Fibroblast of the conjunctiva (primary cell): ENCODE measurements around the gene KRT8.

Source experiments
- DNase-seq: peaks from one replicate; pipeline ENCODE4 v3.0.0-alpha.2; 2010; ENCODE audit warnings: low read depth

The KRT8 gene

DNA sequence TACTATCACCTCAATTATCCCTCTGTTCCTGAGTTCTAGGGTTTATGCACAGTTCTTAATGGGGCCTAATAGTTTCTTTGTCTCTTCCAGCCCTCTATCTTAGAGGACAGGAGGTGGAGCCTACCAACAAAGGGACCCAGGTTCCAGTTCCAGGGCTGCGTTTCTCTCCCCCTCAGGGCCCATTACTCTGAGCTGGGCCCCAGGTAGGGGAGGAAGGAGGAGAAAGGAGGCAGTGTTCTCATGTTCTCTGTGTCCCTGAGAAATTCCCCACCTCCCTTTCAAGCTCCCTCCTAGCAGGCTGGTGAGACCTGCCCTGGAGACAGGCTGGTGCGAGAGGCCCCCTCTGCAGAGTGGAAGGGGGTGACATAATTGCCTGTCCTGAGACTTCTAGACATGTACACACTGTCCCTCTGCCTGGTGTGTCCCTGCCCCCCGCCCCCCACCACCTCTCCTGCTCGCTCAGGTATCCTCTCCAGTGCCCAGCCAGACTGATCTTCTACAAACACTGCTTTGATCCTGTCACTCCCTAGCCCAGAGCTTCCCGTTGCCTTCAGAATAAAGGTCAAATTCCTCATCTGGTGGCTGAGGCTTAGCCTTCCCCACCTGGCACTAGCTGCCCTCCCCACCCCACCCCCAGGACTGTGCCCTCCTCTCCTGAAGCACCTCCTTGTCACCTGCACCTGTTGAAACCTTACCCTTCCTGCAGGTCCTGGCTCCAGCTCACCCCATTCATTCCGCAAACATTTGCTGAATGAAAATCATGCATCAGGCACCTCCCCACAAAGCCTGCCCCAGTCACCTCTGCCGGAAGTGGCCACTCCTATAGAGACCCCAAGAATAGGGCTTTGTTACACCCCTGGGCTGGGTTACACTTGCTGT, 21.1 kb upstream of the KRT8 start:
- DNase-seq, result no peak

DNA sequence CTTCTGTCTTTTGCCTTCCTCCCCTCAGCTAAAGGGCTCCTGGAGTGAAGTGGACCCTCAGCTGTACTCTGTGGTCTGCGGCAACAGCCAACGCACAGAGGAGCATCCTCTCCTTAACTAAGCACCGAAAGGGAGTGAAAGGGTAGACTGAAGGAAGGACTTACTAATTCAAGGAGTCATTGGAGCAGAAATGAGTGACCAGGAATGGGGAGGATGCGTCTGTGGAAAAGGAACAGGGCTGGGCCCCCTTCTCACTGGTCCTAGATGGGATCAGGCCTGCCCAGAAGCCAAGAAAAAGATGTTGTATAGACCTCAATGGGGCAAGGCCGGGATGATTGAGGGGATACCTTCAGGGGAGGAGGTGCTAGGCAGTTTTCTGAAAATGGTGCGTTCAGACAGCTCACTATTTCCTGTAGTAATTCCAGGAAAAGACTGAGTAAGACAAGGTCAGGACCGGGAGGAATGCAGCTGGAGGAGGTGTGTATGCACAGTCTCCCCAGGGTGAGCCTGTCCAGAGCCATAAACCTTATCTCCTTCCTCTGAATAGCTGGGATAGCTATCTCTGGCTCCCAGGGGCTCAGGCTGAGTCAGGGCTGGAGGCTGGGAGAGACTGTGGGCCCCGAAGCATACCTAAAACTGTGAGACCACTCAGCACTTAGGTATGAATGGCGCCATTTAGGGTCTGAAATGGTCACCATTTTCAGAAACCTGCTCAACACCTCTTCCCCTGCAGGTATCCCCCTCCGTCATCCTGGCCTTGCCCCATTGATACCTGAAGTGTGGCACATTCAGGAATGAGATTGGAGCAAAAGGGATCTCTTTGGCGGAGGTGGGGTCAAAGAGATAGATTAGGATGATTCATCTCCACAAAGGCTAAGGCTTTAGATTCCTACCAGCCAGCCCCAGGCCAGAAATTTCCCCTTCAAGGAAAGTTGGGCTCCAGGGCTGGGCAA, 20.2 kb upstream of the KRT8 start:
- no peak for DNase-seq

DNA sequence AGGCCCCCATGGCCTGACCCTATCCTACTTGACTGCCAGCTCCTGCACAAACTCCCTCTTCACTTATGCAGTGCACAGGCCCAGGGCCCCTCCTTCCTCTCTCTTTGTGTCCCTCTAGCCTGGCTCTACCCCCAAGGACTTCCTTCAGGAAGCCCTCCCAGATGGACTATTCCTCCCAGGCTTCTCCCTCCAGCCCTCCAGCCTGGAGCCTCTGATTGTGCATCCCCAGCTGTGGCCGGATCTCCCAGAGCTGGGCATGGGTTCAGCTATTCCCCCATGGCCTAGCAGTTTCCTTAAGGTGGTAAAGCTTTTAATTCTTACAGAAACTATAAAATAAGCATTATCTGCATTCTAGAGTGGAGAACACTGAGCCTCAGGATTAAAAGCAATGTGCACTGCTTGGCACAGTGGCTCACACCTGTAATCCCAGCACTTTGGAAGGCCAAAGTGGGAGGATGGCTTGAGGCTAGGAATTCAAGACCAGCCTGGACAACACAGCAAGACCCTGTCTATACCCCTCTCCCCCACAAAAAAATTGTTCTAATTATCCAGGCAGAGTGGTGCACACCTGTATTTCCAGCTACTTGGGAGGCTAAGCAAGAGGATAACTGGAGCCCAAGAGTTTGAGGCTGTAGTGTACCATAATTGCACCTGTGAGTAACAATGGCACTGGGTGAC, 16.8 kb upstream of the KRT8 start:
- DNase-seq, result no peak

DNA sequence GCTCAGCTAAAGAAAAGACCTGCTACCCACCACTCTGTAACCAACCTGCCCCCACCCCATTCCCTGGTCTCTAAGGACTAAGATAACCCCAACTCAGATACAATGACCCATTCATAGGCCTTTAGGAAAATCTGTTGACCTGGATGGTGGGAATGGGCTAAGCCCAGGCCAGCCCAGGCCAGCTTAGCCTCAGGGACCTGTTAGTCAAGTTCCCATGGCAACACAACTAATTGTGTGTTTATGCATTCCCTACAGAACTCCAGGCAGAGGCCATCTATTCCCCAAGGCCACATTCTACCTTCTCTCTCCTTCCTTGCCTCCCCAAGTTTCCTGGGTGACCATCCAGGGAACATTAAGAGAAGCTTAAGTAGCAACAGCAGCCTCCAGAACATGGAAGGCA, 16.1 kb upstream of the KRT8 start:
- no peak for DNase-seq

DNA sequence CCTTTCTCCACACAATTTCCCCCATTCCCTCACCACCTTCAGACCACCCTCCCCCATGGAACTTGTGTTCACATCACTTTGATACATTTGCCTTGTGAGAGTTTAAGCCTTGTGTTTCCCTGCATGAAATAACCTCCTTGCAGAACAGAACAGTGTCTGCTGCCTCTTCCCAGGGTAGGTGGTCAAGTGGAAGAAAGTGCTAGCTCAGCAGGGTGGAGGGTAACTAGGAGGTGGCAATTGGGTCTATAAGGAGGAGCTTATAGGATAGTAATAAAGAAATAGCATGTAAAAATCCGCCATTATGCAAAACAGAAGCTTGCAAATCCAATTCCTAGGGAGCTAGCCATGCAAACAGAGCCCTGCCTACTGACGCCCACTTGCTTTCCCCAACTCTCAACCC, 13.9 kb upstream of the KRT8 start:
- DNase-seq, result no peak

DNA sequence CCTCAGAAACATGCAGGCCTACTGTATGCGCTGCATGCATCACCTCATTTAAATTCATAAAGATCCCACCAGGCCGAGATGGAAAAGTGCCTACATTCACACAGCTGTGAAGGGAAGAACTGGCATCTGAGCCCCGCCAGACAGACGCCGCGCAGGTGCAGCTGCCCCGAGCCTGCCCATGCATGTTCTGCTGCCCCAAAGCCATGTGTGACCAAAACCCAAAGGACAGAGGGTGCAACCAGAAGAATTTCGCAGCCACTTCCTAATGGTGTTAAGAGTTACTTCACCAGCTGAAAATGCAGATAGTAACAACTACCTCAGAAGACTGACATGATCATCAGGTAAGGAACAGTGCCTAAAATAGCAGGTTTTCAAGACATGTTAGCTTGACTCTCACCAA, 13.5 kb upstream of the KRT8 start:
- DNase-seq, result no peak

DNA sequence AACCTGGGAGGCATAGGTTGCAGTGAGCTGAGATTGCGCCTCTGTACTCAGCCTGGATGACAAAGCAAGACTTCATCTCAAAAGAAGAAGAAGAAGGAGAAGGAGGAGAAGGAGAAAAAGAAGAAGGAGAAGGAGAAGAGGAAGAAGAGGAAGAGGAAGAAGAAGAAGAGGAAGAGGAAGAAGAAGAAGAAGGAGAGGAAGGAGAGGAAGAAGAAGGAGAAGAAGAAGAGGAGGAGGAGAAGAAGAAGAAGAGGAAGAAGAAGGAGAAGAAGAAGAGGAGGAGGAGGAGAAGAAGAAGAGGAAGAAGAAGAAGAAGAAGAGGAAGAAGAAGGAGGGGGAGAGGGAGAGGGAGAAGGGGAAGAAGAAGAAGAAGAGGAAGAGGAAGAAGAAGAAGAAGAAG, 12.9 kb upstream of the KRT8 start:
- no peak for DNase-seq

DNA sequence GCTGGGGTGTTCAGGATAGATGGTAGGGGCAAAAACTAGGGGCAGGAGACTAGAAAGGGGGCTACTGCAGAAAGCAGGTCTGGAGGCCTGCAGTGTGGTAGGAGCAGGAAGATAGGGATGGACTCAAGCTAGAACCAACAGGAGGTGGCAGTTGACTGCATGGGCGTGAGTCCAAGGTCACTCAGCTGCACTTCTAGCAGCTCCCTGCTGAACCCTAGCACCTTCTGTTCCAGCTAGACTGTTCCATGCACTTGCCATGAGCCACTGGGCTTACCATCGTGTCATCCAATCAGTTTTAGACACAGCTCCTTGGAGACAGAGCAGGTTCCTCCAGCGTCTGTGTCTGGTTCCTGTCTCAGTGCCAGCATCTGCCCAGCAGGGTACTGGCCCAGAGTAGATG, 11.3 kb upstream of the KRT8 start:
- DNase-seq, result no peak

DNA sequence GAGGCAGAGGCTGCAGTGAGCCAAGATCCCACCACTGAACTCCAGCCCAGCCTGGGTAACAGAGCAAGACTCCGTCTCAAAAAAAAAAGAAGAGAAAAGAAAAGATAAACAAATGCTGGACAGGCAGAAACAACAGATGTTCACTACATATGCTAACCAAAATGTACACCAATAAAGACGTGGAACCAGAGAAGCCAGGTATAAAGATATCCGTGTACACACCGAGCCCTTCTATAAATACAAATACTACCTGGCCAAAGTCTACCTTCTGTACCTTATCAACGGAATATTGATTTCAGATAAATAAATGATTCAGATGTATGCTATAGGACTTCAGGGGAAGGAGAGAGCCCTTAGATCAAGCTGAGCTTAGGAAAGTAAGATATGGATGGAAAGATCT, 10.8 kb upstream of the KRT8 start:
- DNase-seq, result no peak

DNA sequence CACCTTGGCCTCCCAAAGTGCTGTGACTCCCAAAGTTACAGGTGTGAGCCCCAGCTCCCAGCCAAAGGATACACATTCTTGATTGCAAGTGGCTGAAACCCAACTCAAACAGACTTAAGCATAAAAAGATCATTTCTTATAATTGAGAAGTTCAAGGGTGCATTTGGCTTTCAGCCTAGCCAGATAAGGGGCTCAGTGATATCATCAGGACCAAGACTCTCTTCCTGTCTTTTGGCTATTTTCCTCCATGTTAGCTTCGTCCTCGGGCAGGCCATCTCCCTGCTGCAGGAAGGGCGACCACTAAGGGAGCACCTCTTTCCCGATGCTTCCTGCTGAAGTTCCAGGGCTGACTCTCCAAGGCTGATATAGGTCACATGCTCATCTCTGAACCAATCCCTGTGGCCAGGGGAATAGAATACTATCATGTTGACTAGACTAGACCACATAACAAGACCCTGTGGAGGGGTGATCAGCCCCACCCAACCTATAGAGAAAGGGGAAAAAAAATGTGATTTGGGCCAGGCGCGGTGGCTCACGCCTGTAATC, 9.8 kb upstream of the KRT8 start:
- no peak for DNase-seq

DNA sequence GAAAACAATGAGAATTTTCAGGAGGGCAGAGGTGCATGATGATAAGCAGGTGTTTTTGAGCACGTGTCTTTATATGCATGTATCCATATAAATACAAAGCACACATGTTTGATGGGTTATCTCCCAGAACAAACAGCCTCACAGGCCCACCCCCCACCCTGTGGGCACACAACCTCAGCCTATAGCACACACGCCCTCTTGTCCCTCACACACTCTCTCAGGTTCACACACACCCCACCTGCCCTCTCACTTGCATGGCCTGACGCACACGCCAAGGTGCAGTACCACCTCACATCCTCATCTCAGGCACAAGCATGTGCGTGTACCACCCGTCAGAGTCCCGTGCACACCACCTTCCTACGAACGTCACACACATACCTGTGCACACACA, 8.6 kb upstream of the KRT8 start:
- no peak for DNase-seq

DNA sequence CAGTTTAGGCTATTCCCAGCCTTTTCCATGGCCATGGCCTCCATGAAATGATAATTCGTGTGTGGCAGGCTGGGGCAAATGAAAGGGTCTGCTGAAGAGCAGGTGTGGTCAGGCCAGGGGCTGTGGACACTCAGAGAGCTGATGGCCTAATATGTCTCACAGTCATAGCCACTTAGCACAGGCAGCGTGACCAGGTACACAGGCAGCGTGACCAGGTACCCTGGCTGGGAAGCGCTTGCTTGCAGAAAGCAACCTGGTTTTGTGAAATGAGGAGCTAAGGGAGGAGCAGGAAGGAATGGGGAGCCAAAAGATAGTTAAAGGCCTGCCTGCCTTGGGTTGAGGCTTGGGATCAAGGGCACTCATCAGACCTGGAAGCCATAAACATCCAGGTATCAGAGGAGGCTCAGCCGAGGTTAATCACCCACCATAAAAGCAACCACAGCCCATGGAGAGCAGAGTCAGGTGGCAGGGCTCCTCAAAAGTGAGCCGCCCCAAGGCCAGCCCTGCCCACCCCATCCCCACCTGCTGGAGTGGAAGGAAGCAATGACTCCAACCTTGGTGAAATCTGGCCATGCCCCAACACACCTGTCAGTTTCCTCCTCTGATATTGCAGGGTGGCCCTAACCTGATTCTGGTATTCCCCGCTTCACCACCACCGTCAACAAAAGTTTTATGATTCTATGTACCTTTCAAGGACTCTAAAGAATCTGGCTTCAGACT, 8.0 kb upstream of the KRT8 start:
- no peak for DNase-seq

DNA sequence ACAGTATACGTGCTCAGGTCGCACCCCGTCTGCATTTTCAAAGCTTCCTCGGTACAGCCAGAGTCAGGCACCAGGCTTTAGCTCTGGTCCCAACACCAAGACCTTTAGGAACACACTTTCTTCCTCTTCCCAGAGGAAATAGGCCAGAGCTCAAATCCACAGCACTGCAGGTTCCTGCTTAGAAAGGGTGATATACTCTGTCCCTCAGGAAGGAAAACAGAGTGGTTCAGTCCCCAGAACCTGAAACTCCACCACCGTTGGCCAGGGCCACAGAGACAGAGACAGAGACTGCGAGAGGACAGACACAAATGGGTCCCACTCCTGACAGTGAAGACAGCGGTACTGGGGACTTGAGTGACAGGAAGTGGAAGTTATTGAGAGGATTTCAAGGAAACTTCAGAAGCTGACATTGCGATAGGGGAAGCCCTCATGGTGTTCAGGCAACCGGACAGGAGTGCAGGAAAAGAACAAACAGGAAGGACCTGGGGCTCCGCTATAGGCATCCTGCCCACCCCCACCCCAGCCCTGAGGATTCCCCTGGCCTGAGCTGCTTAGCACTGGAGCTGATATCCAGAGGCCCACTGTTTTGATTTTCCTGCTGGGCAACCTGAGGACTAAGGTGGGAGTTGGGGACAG, 5.5 kb upstream of the KRT8 start:
- no peak for DNase-seq

DNA sequence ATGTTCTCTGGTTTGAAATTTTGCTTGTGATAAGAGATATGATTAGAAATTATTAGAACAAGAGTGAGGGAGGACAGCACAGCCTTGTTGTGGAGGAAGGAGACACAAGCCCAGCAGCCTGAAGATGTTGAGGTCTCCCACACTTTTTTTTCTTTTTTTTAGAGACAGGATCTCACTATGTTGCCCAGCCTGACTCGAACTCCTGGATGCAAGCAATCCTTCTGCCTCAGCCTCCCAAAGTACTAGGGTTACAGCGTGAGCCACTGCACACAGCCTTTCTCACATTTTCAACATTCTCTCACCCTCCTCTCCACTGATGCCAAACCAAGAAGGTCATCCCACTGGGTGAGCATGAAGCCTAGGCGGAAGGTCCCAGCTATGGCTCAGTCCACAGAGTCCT, 4.9 kb upstream of the KRT8 start:
- DNase-seq, result no peak

DNA sequence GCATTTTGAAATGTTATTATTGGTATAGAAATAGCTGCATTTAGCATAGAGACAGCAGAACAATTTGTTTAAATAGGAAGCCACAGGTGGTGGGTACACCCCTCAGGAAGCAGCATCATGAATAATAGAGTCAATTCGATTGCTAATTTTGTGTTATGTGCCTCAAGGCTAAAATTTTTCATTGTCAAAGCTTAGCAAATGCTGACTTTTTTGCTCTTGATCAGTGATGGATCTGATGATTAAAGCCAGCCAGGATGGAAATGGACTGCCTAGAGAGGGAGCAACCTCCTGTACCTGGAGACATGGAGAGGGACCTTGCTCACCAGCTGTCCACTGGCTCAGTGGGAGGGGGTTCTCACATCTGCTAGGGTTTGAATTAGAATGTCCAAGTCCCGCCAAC, 4.5 kb upstream of the KRT8 start:
- no peak for DNase-seq

DNA sequence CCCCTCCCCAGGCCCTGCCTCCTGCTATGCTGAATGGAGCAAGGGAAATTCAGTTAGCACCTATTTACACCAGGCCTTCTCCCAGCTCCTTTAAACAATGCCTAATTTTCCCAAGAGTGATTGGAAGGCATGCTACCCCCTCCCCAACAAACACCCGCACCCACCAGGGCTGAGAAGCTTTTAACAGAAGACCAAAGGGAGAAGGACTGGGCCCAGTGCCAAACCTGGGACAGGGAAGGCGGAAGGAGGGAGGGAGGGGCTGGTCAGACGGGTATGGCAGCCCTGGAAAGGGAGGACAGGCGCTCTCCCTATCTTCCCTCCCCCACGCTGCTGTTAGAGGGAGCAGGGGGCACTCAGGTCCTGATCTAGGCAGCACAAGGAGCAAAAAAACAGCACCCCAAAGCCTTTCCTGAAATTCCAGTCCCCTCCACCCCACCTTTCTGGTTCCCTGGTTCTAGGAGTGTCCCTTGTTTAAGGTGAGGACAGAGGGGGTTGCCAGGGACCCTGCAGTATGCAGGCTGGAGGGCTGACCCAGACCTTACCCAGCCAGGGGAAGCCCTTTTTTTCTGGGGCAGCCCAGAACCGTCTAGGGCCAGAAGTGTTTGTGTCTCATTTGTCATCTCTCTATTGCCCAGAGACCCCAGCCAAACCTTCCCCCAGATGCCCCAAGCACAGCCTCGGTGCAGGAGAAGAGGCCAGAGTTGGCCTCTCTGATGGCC, 2.4 kb upstream of the KRT8 start:
- DNase-seq, result no peak

DNA sequence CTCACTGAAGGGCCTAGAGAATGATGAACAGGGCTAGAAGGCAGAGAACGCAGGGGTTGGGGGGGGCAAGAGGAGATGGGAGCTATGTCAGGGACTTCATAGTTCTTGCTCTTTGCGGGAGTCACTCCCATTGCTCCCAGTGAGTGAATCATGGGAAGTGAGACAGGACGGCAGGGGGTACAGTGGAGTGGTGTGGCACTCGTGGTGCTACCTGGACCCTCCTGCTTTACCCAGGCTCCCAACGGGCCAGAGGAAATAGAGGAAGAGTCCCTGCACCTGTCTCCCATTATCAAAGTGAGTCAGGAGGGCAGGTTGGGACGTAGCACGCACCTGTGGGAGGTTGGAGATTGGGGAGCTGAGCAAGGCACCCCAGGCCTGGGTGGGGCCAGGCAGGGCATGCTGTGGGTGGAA, 1.3 kb upstream of the KRT8 start:
- DNase-seq, result no peak

DNA sequence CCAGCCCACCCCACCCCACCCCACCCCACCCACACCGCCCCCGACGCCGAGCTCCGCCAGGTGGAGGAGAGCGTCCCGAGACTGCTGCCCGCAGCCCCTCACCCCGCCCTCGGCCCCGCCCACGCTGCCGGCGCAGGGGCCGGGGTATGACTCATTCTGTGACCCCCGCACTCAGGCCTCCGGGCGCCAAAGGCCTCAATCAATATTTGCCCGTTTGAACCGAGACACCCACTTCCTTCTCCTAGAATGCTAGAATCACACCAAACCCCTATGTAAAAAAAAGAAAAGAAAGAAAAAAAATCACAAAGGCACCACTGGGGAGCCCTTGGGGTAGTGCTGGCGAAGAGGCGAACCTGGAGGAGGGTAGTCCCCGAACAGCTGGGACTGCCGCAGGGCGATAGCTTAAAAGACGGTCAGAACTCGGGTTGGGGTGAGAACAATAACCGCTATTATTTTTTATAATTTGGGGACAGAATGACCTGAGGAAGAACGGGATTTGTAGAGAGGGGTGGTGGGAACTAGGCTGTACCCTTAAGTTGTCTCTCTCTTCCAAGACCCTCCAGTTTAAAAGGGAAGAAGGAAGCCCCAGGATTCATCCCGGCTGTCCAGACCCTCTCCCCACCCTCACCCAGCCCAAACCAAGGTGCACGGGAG, 894 bp downstream of the KRT8 start:
- no peak for DNase-seq

DNA sequence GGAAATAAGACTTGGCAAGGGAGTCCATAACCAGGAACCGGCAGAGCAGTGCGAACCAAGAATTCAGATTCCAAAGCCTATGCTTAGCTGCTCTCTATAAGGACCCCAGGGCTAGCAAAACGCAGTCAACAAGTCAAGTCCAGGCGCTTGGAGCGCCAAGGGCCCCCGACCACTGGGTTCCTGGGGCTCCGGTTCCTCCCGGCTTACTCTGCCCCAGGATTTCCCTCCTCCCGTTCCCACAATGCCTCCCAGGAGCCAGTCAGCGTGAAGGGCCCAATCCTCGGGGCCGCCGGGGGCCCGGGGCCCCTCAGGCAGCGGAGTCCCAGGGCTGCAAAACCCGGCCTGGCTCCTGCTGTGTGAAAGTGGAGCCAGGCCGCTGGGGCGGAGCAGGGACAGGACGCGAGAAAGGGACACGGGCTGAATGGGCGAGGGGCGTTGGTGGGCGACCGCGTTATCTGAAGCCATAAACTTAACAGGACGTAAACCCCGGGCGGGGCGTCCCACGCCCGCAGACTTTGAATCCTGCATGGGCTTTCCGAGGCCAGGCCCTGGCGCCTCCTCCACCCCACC, 1.5 kb downstream of the KRT8 start:
- DNase-seq, result peak; percentile 42
